Adrenal gland (tissue), 12 donors: ENCODE results near the gene ZSCAN22. TPM values are rescaled to one million over a fixed set of nuclear protein-coding genes. Genes with fewer than 3 reads are reported as not detected.
"Not testable (repeated sequence)": the region's sequence is repeated elsewhere in the genome, so short reads cannot be mapped to it uniquely, and the experiment has no call there.

Experiments
- DNase-seq, 7 donors: peaks; one replicate each; pipeline ENCODE4 v3.0.0-alpha.2; 2019 to 2020
- H3K27ac ChIP-seq, 5 donors: fragments of 200-600 bp; sonication (generic) in 4 of 5; 1 replicate in 3 of 5; 2 replicates in 2 of 5; pipeline versions ENCODE4 v1.5.1 to v1.8.0; 2016 to 2020; ENCODE audit warnings: mild to moderate bottlenecking in 1 of 5
- H3K27me3 ChIP-seq: fragments of 200-600 bp; 2 replicates; pipeline ENCODE4 v1.8.0; 2021
- H3K36me3 ChIP-seq, 2 donors: fragments of 200-600 bp; replicated peaks in 1 of 2; 1 replicate in 1 of 2; 2 replicates in 1 of 2; pipeline versions ENCODE4 v1.5.1 to v1.8.0; 2018 to 2022
- H3K4me1 ChIP-seq, 2 donors: fragments of 200-600 bp; replicated peaks in 1 of 2; 1 replicate in 1 of 2; 2 replicates in 1 of 2; pipeline versions ENCODE4 v1.5.1 to v1.8.0; 2018 to 2021
- H3K4me3 ChIP-seq, 4 donors: fragments of 200-600 bp; sonication (generic) in 3 of 4; one replicate each; pipeline ENCODE4 v1.5.1; 2016 to 2018
- H3K9me3 ChIP-seq, 3 donors: fragments of 200-600 bp; sonication (generic) in 1 of 3; replicated peaks in 1 of 3; 1 replicate in 2 of 3; 2 replicates in 1 of 3; pipeline versions ENCODE4 v1.5.1 to v1.8.0; 2016 to 2021
- CTCF ChIP-seq, 6 experiments: fragments of 450-650 bp in 4 of 6; fragments of 200-600 bp in 2 of 6; sonication (generic) in 1 of 6; IDR thresholded peaks; 1 replicate in 5 of 6; 2 replicates in 1 of 6; pipeline versions ENCODE4 v1.5.1 to v1.8.0; 2016 to 2021; ENCODE audit warnings: antibody characterized with exemption in 6 of 6, mild to moderate bottlenecking in 2 of 6, moderate library complexity in 1 of 6
- POLR2A ChIP-seq, 2 donors: fragments of 450-650 bp; IDR thresholded peaks; one replicate each; pipeline ENCODE4 v1.6.1; 2017; ENCODE audit warnings: antibody characterized with exemption in 2 of 2, mild to moderate bottlenecking in 2 of 2, moderate library complexity in 1 of 2
- WGBS, 4 donors: extraction: QIAGEN DNeasy Blood & Tissue Kit in 2 of 4; methylation state at CpG; one replicate each; pipeline versions ENCODE4 v1.1.5 to v1.1.7; 2013 to 2017; 5-methylcytosine and 5-hydroxymethylcytosine counted together
- intact Hi-C, 2 donors: fragments of 100-400 bp; cut with DNase I; formaldehyde crosslinking; loops; one replicate each; pipeline versions ENCODE4 v1.14.1 to v1.15.0; 2022 to 2023
- polyA plus RNA-seq, 3 donors: library from polyadenylated mRNA; stranded (reverse); fragments of 200-250 nt in 2 of 3; fragments of 350-450 nt in 1 of 3; fragmentation: Illumina TruSeq in 1 of 3; extraction: RNeasy Lipid Tissue Mini Kit (QIAGEN cat#74804) in 1 of 3; gene quantifications; one replicate each; pipeline ENCODE4 v1.2.3, GENCODE V29; 2013 to 2014
- total RNA-seq, 9 donors: library from RNA; depleted of rRNA in 4 of 9; stranded (reverse); fragments of >200 nt in 4 of 9; fragments of 120-200 nt in 1 of 9; fragmentation: NEBNext Ultra II Directional in 1 of 9; extraction: Animal tissue kit (Norgen Biotek cat#: 25700) in 1 of 9; gene quantifications; one replicate each; pipeline versions ENCODE4 v1.1.0 to v1.2.4, GENCODE V29; 2013 to 2023
- donor health status: healthy with polysubstance abuse.
- donor health status: Bipolar disorder and iron deficiency.
- donor health status: DM: yes; HTN: yes; CAD: no.
- donor health status: DM: no; HTN: no; CAD: no.
- donor health status: DM: no; HTN: no; CAD: no.
- donor health status: DM: yes; HTN: yes; CAD: no.

ZSCAN22 gene
- total and polyA plus RNA-seq, 12 donors, result 0.98 to 4.8 (median 3.0) TPM

GRCh38 chr19:58338825-58339558 lies 12.2 kb downstream of the ZSCAN22 start:
- DNase-seq, result no peak
- intact Hi-C loops, result no loop called here
- no peaks in the 10 kb centered on the region for H3K4me1 ChIP-seq
- no peak overlapping the region for H3K4me3 ChIP-seq
- no peaks in the 10 kb centered on the region for H3K27me3 ChIP-seq
- H3K36me3 ChIP-seq, result peaks cover 0 to 31% of the 10 kb centered on the region in 2 donors
- TF ChIP-seq CTCF (IDR thresholded peaks at IDR 0.05), result peak in 1 of 6 experiments; percentile 6
- no peak for TF ChIP-seq POLR2A (IDR thresholded peaks at IDR 0.05)
- no peaks in the 10 kb centered on the region for H3K9me3 ChIP-seq
- no peak overlapping the region for H3K27ac ChIP-seq
- 57 to 85% (median 77%) methylated on average over 12 to 30 of the region's 30 CpGs for WGBS, 4 donors

DNA sequence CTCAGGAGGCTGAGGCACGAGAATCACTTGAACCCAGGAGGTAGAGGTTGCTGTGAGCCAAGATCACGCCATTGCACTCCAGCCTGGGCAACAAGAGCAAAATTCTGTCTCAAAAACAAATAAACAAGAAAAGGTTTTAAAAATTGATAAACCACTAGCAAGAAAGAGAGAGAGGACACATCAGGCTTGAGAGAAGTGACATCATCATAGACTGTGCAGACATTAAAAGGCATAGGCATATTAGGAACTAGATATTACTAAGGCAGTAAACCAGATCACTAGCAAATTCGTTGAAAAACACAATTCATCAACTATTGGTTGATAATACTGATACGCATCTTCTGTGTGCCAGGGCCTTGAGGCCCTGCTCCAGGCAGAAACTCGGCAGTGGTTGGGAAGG lies 18.8 kb downstream of the ZSCAN22 start:
- intact Hi-C loops, result no loop called here
- H3K4me3 ChIP-seq, result no peak overlapping the region
- peaks cover 9 to 13% of the 10 kb centered on the region in 2 donors for H3K4me1 ChIP-seq
- H3K9me3 ChIP-seq, result no peaks in the 10 kb centered on the region
- no peak for DNase-seq
- H3K27me3 ChIP-seq, result peaks cover 8% of the 10 kb centered on the region
- 63 to 75% (median 67%) methylated on average over 5 of the region's 5 CpGs for WGBS, 4 donors
- H3K36me3 ChIP-seq, result no peaks in the 10 kb centered on the region
- H3K27ac ChIP-seq, result no peak overlapping the region
- TF ChIP-seq CTCF (IDR thresholded peaks at IDR 0.05), result no peak
- TF ChIP-seq POLR2A (IDR thresholded peaks at IDR 0.05), result no peak

- peaks cover 17% of the 10 kb centered on the region for H3K27me3 ChIP-seq
- H3K9me3 ChIP-seq, result no peaks in the 10 kb centered on the region
- no peaks in the 10 kb centered on the region for H3K36me3 ChIP-seq
- TF ChIP-seq CTCF (IDR thresholded peaks at IDR 0.05) (no peak), POLR2A (IDR thresholded peaks at IDR 0.05) (peak in 1 of 2 donors; percentile 16)
- intact Hi-C loops, result no loop called here
- peak overlapping the region in 3 of 5 donors; percentile 55 to 82 (median 75) for H3K27ac ChIP-seq
- peaks cover 9 to 14% of the 10 kb centered on the region in 2 donors for H3K4me1 ChIP-seq
- 1 to 4% (median 2%) methylated on average over 19 to 82 of the region's 82 CpGs for WGBS, 4 donors
- peak overlapping the region in 2 of 4 donors; percentile 13 to 66 for H3K4me3 ChIP-seq
- peak in 5 of 7 donors; percentile 33 to 70 (median 44) for DNase-seq
These were observed 20.5 kb downstream of the ZSCAN22 start for GRCh38 chr19:58346961-58347929.

DNA sequence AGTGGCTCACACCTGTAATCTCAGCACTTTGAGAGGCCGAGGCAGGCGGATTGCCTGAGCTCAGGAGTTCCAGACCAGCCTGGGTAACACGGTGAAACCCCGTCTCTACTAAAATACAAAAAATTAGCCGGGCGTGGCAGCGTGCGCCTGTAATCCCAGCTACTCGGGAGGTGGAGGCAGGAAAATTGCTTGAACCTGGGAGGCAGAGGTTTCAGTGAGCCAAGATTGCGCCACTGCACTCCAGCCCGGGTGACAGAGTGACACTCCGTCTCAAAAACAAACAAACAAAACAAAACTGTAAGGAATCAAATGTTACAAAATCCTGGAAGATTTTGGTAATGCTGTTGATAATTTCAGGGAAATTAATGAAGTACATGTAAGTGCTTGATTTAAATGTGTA lies 21.3 kb downstream of the ZSCAN22 start:
- H3K36me3 ChIP-seq, H3K9me3 ChIP-seq, DNase-seq, intact Hi-C loops: not testable (repeated sequence)
- peak overlapping the region in 1 of 5 donors; percentile 82 for H3K27ac ChIP-seq
- 19 to 29% (median 24%) methylated on average over 12 of the region's 12 CpGs for WGBS, 4 donors
- H3K4me3 ChIP-seq, result peak overlapping the region in 2 of 4 donors; percentile 13 to 66
- H3K4me1 ChIP-seq, result peaks cover 9 to 14% of the 10 kb centered on the region in 2 donors
- peaks cover 17% of the 10 kb centered on the region for H3K27me3 ChIP-seq
